HG02943 (cell line): ENCODE data around the gene RABL3.
"Not testable (repeated sequence)": the region's sequence is repeated elsewhere in the genome, so short reads cannot be mapped to it uniquely, and the experiment has no call there.

Source experiments
- ATAC-seq: cut with Tn5 transposase; IDR thresholded peaks from one replicate; pipeline ENCODE4 v1.9.1; 2021; ENCODE audit warnings: mild to moderate bottlenecking, low read depth, moderate library complexity; ENCODE audit not compliant: unreplicated experiment

The RABL3 gene

DNA sequence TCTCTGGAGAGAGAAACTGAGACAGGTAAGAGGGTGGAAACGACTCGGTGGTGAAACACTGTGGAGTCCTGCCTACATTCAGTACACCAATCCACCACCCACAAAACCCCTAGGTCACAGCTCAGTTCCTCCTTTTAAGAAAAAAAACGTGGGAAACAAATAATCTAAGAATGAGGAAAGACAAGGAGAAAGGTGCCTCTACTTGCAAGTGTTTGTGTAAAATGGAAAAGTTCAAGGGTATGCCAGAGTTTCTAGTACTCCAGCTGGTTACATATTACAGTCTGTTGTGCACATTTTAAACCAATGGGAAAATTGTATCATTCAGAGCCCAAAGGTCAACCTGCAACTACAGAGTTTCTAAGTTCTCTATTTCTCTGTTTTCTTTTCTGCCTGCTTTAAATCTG lies 92.5 kb downstream of the RABL3 start:
- ATAC-seq = no peak

DNA sequence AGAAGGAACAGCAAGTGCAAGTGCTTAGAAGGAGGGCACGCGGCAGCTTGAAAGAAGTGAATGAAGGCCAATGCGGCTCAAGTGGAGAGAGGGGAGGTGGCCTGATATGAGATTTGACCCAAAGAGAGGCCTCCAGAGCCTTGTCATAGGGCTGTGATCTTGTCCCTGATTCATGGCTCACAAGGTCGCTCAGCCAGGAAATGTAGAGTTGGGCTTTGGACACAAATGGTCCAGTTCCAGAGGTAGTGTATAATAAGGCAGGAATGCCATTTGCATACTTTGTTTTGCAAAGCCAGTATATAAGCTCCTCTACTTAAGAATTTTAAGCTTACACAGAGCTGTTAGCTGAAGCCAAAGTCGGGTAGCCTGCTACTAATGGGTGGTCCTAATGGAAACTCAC lies 94.0 kb downstream of the RABL3 start:
- ATAC-seq = no peak

DNA sequence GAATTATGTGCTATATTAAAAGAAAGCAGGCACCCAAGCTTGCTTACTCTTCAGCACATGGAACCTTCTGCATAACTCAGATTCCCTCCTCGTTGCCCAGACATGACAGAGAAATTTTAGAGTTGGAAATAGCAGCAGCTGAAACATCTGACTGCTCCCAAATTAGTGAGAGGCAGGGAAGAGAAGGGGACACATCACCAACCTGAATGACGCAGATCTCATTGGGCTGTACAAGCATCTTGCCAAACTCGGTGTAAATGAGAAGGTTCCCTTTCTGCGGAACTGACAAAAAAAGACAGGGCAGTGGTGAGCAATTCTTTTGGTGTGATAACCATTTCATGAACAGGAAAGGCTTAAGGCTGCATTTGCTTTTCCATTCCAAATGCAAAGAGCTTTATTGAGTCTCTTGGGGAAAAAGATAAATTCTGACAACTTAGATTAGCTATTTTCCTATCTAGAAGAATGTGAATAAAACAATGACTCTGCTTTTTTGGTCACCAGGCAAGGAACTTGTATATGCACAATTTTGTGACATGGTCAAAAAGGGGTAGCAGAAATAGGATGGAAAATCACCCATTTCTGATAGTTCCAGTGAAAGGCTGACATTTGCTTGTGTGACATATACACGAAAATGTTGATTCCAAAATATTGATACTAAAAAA lies 95.4 kb downstream of the RABL3 start:
- no peak for ATAC-seq

DNA sequence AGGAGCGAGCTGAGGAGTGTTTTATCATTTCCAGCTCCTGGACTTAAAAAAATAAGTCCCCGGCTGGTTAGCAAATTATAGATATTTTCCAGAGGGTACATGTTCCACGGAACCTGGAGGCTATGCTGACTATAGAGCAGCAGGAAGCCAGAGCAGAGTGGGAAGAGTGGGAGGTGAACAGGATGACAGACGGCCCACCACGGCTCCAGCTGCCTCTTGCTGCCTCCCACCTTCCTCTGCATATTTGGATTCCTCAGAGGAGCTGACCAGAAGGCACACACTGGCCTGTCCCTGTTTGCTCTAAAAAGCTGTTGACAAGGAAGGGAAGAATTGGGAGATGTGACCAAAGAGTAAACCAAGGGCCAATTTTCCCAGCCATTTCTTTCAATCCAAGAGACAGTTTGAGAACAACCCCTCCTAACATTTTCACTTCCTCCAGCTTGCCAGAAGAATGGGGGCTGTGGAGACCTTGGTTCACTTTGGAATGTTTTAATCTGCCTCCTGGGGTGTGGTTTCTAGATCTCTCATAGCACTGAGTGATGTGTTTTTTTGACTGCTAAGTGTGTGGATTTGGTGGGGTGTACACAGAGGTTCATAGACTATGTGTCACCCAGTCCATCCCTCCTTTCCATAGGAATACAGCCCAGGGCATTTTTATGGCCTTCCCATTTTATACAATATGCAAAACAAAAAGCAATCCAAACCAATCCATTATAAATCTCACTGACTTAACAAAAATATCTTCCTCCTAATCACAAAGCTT lies 97.1 kb downstream of the RABL3 start:
- no peak for ATAC-seq

DNA sequence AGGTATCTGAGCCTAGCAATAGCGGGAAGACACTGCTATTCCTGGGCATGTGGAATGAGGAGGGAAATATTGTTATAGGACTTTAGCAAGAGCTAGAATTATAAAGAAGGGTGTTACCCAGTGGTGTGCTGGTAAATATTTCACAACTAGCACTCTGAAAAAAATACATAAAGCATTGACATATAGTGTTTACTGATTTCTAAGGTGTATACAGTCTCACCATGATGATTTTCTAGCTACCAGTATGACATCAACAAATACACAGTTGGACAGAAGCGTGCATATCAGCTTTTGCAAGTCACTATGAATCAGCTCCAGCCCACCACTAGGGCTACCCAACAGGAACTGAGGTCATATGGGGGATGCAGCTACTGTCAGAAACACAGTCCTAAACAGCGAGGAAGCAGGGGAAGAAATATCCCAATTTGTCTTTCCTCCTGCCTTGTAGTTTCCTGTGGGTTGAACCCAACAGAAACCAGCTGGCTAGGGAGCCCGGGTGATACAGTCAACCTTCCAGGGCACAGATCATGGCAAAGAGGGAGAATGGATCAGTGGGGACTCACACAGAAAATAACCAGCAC lies 99.9 kb downstream of the RABL3 start:
- no peak for ATAC-seq

DNA sequence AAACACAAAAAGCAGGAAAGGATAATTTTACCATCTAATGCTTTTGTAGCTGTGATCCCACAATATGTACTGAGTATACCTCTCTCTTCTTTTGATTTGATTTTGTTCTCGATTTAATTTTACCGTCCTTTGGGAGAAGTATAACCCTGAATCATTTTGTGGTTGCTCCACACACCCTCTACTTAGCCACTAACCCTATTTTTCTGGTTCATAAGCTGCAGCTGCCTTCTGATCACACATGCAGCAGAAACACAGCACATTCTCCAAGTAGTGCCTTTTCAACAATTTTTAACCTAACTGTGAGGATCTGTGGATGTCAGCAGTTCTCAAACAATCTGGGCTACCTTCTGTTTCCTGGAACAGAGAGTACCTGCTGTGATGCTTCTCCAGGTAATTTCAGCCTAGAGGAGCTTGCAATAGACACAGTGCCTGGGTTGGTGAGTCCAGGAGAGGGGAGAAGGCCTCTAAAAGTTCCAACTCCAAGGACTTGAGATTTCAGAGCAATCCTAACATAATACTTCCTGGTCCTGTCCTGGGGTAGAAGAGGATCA lies 100.5 kb downstream of the RABL3 start:
- no peak for ATAC-seq

DNA sequence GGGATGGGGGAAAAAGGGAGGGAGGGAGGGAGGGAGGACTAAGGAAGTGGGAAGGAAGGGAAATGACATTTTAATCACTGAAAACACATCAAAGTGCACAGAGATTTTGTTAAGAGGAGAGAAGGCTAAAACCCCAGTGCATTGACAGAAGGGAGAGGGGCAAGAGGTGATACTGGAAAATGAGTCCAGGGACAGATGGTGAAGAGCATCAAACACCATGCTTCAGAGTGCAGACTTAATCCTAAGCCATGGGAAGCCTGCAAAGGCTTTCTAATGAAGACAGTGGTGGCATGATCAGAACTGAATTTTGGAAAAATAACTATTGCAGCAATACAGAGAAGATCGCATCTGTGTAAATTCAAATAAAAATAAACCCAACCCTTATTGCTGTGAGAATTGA lies 102.1 kb downstream of the RABL3 start:
- no peak for ATAC-seq

DNA sequence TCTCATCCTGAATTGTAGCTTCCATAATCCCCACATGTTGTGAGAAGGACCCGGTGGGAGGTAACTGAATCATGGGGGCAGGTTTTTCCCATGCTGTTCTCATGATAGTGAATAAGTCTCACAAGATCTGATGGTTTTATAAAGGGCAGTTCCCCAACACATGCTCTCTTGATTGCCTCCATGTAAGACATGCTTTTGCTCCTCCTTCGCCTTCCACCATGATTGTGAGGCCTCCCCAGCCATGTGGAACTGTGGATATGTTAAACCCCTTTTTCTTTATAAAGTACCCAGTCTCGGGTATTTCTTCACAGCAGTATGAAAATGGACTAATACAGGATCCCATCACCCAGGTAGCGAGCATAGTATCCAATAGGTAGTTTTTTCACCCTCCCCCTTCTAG lies 103.5 kb downstream of the RABL3 start:
- ATAC-seq = not testable (repeated sequence)

DNA sequence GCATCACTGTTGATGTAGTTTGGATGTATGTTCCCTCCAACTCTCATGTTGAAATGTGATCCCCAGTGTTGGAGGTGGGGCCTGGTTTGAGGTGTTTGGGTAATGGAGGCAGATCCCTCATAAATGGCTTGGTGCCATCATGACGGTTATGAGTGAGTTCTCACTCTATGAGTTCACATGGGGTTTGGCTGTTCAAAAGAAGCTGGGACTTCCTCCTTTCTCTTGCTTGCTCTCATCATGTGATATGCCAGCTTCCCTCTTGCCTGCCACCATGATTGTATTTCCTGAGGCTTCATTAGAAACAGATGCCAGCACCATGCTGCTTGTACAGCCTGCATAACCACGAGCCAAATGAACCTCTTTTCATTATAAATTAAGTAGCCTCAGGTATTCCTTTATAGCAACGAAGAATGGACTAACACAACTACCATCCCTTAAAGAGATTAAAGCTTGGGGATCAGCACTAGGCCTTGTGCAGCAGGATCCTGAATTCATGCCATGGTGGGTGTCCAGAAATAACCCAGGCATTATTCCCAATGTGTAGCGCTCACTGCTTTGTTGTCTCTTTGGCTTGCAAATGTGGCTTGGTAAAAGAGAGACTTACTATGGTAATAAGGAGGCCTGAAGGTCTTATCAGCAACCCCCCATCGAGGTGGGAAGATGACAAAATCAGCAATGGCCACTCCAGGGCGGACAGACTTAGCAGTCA lies 104.3 kb downstream of the RABL3 start:
- no peak for ATAC-seq

DNA sequence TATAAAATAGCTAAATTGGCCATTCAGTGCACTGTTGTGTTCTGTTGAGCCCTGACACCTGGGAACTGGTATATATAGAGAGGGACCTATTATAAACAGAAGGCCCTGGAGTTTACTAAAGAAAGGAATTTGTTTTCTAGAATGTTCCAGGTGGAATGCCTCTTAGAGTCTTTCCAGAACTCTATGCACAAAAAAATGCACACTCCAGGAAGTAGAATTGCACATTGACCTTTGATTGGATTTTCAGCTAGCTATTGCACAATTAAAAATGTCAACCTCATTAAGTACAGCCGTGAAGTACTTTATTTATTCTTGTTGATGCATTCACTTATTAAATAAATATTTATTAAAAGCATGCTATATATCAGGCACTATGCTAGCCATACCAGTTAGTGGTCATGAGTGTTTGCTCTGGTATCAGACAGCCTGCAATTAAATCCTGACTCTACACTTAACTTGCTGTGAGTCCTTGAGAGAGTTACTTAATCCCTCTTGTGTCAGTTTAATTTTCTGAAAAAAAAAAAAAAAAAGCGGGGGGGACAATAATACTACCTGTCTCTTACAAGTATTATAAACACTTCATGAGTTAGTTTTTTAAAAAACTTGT lies 105.4 kb downstream of the RABL3 start:
- no peak for ATAC-seq
